ENCODE results near the gene PLXNA2. TPM values are rescaled to one million over a fixed set of nuclear protein-coding genes. Genes with fewer than 3 reads are reported as not detected.

The PLXNA2 gene
- total and polyA plus RNA-seq, 2 donors (not counting 3 experiments of a cell fraction or from before 2014, with no cell fraction given) = 42.6 to 229 TPM

DNA sequence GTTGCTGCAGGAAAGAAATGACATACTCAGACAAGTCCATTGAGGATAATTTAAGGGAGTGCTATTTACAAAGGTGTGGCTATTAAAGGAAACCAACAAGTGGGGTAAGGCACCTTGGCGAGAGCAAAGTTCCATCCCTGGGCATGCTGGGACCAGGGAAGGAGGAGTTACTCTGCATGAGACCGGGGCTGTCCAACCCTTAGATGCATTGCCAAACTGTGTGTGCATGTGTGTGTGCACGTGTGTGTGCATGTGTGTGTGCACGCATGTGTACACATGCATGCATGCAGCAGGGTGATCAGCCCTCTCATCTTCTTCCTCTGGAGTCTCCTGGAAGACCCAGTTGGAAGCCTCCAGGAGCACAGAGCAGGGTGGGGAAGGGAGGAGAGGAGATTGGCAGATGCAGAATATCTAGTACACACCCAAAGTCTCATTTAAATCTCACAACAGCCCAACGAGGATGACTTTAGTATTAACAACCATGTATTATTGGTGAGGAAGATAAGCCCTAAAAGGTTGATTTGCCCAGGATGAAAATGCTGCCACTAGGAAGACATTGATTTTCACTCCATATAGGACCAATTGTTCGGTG is 261.0 kb downstream of the PLXNA2 start:
- CTCF ChIA-PET = interaction anchor here (1.1 to 2.4 kb wide), 2 partner anchors 15 to 20 kb away, joined by 3 to 13 read pairs; no protein-coding TSS in a partner anchor

More for the DNA sequence above, 261.0 kb downstream of the PLXNA2 start:
- Histone ChIP-seq H3K27me3 (ENCODE audit: control insufficient read depth in 2 of 2, insufficient read depth in 2 of 2, low read length in 2 of 2) (peaks cover 23 to 27% of the 10 kb centered on the region in 2 experiments), H3K36me3 (ENCODE audit: control insufficient read depth in 2 of 2, extremely low read depth in 1 of 2, insufficient read depth in 2 of 2, low read length in 2 of 2) (no peaks in the 10 kb centered on the region), H3K9me3 (replicated peaks; ENCODE audit: control insufficient read depth, insufficient read depth, low read length) (no peaks in the 10 kb centered on the region), H3K4me2 (ENCODE audit: insufficient read depth, low read length) (no peak overlapping the region), H3K4me1 (ENCODE audit: control insufficient read depth, extremely low read depth, insufficient read depth, low read length) (no peaks in the 10 kb centered on the region), H3K9me1 (replicated peaks; ENCODE audit: control insufficient read depth, extremely low read depth, insufficient read depth, low read length) (no peaks in the 10 kb centered on the region), H3K9ac (replicated peaks; ENCODE audit: extremely low read depth, insufficient read depth, low read length) (no peak overlapping the region), H3K4me3 (replicated peaks in 1 of 3; ENCODE audit: insufficient read depth in 1 of 3, low read depth in 1 of 3, low read length in 3 of 3) (no peak overlapping the region), H3K27ac (ENCODE audit: insufficient read depth, low read depth, low read length) (no peak overlapping the region), H3K79me2 (ENCODE audit: control insufficient read depth, insufficient read depth, low read length) (no peaks in the 10 kb centered on the region), H2AFZ (ENCODE audit: low read depth, low read length) (no peak overlapping the region), H4K20me1 (replicated peaks; ENCODE audit: control insufficient read depth, extremely low read depth, insufficient read depth, low read length) (no peaks in the 10 kb centered on the region)
- TF ChIP-seq, protein P1, sequence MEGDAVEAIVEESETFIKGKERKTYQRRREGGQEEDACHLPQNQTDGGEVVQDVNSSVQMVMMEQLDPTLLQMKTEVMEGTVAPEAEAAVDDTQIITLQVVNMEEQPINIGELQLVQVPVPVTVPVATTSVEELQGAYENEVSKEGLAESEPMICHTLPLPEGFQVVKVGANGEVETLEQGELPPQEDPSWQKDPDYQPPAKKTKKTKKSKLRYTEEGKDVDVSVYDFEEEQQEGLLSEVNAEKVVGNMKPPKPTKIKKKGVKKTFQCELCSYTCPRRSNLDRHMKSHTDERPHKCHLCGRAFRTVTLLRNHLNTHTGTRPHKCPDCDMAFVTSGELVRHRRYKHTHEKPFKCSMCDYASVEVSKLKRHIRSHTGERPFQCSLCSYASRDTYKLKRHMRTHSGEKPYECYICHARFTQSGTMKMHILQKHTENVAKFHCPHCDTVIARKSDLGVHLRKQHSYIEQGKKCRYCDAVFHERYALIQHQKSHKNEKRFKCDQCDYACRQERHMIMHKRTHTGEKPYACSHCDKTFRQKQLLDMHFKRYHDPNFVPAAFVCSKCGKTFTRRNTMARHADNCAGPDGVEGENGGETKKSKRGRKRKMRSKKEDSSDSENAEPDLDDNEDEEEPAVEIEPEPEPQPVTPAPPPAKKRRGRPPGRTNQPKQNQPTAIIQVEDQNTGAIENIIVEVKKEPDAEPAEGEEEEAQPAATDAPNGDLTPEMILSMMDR (IDR thresholded peaks at IDR 0.05; ENCODE audit: extremely low read depth in 1 of 2, insufficient read depth in 1 of 2, low read depth in 1 of 2, low read length in 2 of 2) = no peak
- TF ChIP-seq EZH2 (IDR thresholded peaks at IDR 0.05; ENCODE audit: borderline replicate concordance, low read depth, low read length, severe bottlenecking) = no peak
- no peak for TF ChIP-seq POLR2A (IDR thresholded peaks at IDR 0.05; ENCODE audit: low read depth, low read length)
- TF ChIP-seq GATA2 (IDR thresholded peaks at IDR 0.05; ENCODE audit: insufficient read depth, insufficient read length, low read depth, low read length) = no peak
- TF ChIP-seq JUN (IDR thresholded peaks at IDR 0.05; ENCODE audit: borderline replicate concordance, insufficient read depth, insufficient read length, low read depth) = no peak
- no peak for TF ChIP-seq FOS (IDR thresholded peaks at IDR 0.05; ENCODE audit: borderline replicate concordance, insufficient read depth, low read length)
- TF ChIP-seq, protein P2, sequence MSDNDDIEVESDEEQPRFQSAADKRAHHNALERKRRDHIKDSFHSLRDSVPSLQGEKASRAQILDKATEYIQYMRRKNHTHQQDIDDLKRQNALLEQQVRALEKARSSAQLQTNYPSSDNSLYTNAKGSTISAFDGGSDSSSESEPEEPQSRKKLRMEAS (IDR thresholded peaks at IDR 0.05; ENCODE audit: insufficient read depth, insufficient read length) = no peak
- TF ChIP-seq POLR2AphosphoS5 (IDR thresholded peaks at IDR 0.05; ENCODE audit: insufficient read depth, low read depth, low read length) = no peak
- TF ChIP-seq MYC (IDR thresholded peaks at IDR 0.05; ENCODE audit: low read depth, low read length) = no peak
- no TSS peak for BruUV-seq (replicated peaks)
- DNase-seq (ENCODE audit: low read depth, low spot score) (no peak), FAIRE-seq (no peak)
- intact Hi-C loops (cut with micrococcal nuclease) = loop anchor here (5.0 kb wide), 1 partner anchor 156 kb away; no protein-coding TSS in a partner anchor
- dilution Hi-C loops (cut with MboI; ENCODE audit: extremely low pct_ligation_motif_present, low sequenced_read_pairs) = no loop called here
- POLR2A ChIA-PET = no interaction called here
